Measurements from ENCODE around the gene LHFPL3.

GRCh38 chr7:104909096-104909495 lies 580.7 kb downstream of the LHFPL3 start:
- TF ChIP-seq CTCF (IDR thresholded peaks at IDR 0.05 in 4 of 5, conservative IDR thresholded peaks at IDR 0.05 in 1 of 5) (no peak), POLR2A (IDR thresholded peaks at IDR 0.05) (no peak)
